ENCODE data around the gene TM4SF1.

Gene TM4SF1

DNA sequence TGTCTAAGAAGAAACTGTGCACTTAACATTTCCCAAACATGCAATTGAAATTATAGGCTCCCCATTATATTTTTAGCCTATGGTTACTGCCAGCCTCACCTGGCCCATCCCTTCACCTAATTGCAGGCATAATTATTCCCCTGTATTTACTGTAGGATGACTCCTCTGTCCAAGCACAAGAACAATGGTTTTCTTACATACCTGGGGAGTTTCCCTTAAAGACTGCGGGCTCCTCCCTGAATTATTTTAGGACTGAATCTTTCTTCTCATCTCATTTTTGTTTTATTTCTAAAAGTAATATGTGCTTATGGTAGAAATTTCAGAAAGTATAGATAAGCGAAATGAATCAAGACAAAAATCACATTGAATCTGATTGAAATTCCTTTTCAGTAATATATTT, 11.4 kb downstream of the TM4SF1 start:
- Histone ChIP-seq H3K9me3 (ENCODE audit: severe bottlenecking) (no peaks in the 10 kb centered on the region), H3K27me3 (ENCODE audit: insufficient read depth, low read depth, severe bottlenecking) (no peaks in the 10 kb centered on the region), H3K4me3 (ENCODE audit: low read depth, low read length) (no peak overlapping the region), H3K36me3 (no peaks in the 10 kb centered on the region), H3K27ac (no peak overlapping the region)
- TF ChIP-seq, protein P1, sequence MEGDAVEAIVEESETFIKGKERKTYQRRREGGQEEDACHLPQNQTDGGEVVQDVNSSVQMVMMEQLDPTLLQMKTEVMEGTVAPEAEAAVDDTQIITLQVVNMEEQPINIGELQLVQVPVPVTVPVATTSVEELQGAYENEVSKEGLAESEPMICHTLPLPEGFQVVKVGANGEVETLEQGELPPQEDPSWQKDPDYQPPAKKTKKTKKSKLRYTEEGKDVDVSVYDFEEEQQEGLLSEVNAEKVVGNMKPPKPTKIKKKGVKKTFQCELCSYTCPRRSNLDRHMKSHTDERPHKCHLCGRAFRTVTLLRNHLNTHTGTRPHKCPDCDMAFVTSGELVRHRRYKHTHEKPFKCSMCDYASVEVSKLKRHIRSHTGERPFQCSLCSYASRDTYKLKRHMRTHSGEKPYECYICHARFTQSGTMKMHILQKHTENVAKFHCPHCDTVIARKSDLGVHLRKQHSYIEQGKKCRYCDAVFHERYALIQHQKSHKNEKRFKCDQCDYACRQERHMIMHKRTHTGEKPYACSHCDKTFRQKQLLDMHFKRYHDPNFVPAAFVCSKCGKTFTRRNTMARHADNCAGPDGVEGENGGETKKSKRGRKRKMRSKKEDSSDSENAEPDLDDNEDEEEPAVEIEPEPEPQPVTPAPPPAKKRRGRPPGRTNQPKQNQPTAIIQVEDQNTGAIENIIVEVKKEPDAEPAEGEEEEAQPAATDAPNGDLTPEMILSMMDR (IDR thresholded peaks at IDR 0.05; ENCODE audit: low read depth, low read length), result no peak
- DNase-seq, result no peak

DNA sequence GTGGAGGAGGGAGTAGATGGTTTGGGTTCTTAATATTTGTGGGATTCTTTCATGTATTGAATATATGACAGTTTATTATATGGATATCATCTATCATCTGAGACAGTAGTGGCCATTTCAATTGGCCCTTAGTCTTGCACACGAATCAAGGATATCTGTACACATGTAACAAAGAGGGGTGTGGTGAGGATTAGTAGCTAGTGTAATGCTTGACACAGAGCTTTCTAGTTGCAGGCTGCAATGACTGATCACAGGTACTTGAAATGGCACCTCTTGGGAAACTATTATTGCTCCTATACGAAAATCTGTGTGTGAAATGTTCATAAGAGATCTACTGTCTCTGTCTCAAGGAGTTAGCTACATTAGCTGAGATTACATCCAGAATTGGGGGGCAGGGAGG, 12.8 kb downstream of the TM4SF1 start:
- H3K9me3 ChIP-seq (ENCODE audit: severe bottlenecking), result no peaks in the 10 kb centered on the region
- no peaks in the 10 kb centered on the region for H3K27me3 ChIP-seq (ENCODE audit: insufficient read depth, low read depth, severe bottlenecking)
- no peaks in the 10 kb centered on the region for H3K36me3 ChIP-seq
- no peak overlapping the region for H3K4me3 ChIP-seq (ENCODE audit: low read depth, low read length)
- no peak overlapping the region for H3K27ac ChIP-seq
- TF ChIP-seq, protein P1 (IDR thresholded peaks at IDR 0.05; ENCODE audit: low read depth, low read length), result no peak
- DNase-seq, result no peak

DNA sequence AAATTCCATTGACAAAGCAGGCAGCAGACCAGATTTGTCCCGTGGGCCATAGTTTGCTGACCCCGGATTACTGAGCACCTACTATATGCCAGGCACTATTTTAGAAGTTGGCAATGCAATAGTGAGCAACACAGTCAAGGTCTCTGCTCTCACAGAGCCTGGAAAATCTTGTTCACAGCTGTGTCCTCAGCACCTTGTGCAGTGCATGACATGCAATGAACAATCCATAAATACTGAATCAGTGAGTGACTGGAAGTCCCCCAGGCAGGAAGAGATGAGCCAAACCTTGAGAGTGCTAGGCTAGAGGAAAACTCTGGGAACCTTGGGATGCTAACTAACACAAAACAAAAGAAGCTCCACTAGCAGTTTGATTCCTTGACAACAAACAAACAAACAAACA, 14.4 kb downstream of the TM4SF1 start:
- no peaks in the 10 kb centered on the region for H3K27me3 ChIP-seq (ENCODE audit: insufficient read depth, low read depth, severe bottlenecking)
- no peak for DNase-seq
- TF ChIP-seq, protein P1 (IDR thresholded peaks at IDR 0.05; ENCODE audit: low read depth, low read length), result no peak
- H3K27ac ChIP-seq, result no peak overlapping the region
- no peaks in the 10 kb centered on the region for H3K9me3 ChIP-seq (ENCODE audit: severe bottlenecking)
- no peak overlapping the region for H3K4me3 ChIP-seq (ENCODE audit: low read depth, low read length)
- no peaks in the 10 kb centered on the region for H3K36me3 ChIP-seq

DNA sequence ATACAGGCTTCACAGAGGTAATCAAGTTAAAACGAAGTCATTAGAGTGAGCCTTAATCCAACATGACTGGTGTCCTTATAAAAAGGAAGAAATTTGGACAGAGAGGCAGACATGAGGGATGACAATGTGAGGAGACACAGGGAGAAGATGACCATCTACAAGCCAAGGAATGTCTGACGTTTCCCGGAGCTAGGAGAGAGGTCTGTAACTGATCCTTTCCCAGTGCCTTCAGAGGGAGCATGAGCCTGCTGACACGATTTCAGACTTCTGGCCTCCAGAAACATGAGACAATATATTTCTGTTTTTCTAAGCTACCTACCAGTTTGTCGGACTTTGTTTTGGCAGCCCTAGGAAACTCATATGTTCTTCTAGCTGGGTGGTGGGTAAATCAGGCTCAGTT, 15.1 kb downstream of the TM4SF1 start:
- H3K27ac ChIP-seq, result no peak overlapping the region
- DNase-seq, result no peak
- TF ChIP-seq, protein P1 (IDR thresholded peaks at IDR 0.05; ENCODE audit: low read depth, low read length), result no peak
- no peaks in the 10 kb centered on the region for H3K36me3 ChIP-seq
- no peaks in the 10 kb centered on the region for H3K9me3 ChIP-seq (ENCODE audit: severe bottlenecking)
- no peak overlapping the region for H3K4me3 ChIP-seq (ENCODE audit: low read depth, low read length)
- no peaks in the 10 kb centered on the region for H3K27me3 ChIP-seq (ENCODE audit: insufficient read depth, low read depth, severe bottlenecking)

DNA sequence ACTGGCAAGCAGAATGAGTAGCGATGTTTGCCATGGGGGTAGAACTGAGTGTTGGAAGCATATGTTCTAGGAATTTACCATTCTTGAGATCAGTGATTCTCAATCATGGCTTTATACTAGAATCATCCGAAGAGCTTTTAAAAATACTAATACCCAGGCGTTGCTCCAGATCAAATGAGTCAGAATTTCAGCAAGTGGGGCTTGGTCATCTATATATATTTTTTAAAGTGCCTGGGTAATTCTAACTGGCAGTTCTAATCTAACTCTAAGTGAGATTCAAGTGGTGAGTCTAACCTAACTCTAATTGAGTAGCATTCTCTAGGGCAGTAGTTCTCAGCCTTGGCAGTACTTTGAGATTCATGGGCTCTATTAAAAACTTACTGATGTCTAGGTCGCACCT, 20.8 kb downstream of the TM4SF1 start:
- no peak for DNase-seq
- TF ChIP-seq, protein P1 (IDR thresholded peaks at IDR 0.05; ENCODE audit: low read depth, low read length), result no peak
- Histone ChIP-seq H3K27ac (no peak overlapping the region), H3K4me3 (ENCODE audit: low read depth, low read length) (no peak overlapping the region), H3K36me3 (no peaks in the 10 kb centered on the region), H3K27me3 (ENCODE audit: insufficient read depth, low read depth, severe bottlenecking) (no peaks in the 10 kb centered on the region), H3K9me3 (ENCODE audit: severe bottlenecking) (no peaks in the 10 kb centered on the region)

DNA sequence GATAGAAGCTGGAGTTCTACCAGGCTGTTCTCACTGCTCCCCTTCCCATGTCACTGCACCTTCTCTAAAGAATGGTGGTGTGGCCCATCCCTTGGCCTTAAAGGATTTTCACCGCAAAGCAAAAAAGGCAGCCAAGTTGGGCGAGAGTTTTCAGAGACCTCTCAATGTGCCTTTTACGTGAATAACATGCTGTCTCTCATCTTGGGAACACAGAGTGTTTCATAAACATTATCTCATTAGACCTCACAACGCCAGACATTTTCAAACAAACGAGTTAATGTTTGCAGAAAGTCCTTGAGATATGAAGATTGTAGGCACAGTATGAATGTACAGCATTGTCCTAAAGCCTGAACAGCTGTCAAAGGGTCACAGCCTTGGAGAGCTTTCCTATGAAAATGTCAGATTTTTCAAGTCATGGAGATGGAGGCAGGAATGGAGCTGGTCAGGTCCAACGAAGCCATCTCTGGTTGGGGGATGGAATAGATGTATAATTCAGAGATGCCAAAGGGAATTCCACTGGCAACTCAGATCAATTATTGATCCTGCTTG, 21.3 kb downstream of the TM4SF1 start:
- no peaks in the 10 kb centered on the region for H3K27me3 ChIP-seq (ENCODE audit: insufficient read depth, low read depth, severe bottlenecking)
- TF ChIP-seq, protein P1 (IDR thresholded peaks at IDR 0.05; ENCODE audit: low read depth, low read length), result no peak
- no peak overlapping the region for H3K27ac ChIP-seq
- DNase-seq, result no peak
- no peaks in the 10 kb centered on the region for H3K9me3 ChIP-seq (ENCODE audit: severe bottlenecking)
- no peak overlapping the region for H3K4me3 ChIP-seq (ENCODE audit: low read depth, low read length)
- no peaks in the 10 kb centered on the region for H3K36me3 ChIP-seq

Measured in WERI-Rb-1 (cell line).